Neural progenitor cell (in vitro differentiated cells): ENCODE data around the gene SMIM1. TPM values are rescaled to one million over a fixed set of nuclear protein-coding genes. Genes with fewer than 3 reads are reported as not detected.

Source experiments
- DNase-seq: peaks from one replicate; pipeline ENCODE4 v3.0.0-alpha.2; 2016; ENCODE audit warnings: low spot score
- H2AFZ ChIP-seq: fragments of 200-600 bp; sonication (generic); replicated peaks from 2 replicates; pipeline ENCODE4 v1.6.1; 2016; ENCODE audit warnings: antibody characterized with exemption
- H3F3A ChIP-seq: fragments of 200-600 bp; sonication (generic); 2 replicates; pipeline ENCODE4 v1.6.1; 2016; ENCODE audit warnings: antibody characterized with exemption, low read depth
- H3K27ac ChIP-seq: fragments of 200-600 bp; sonication (generic); 2 replicates; pipeline ENCODE4 v1.5.1; 2016; ENCODE audit warnings: mild to moderate bottlenecking
- H3K27me3 ChIP-seq: fragments of 200-600 bp; sonication (generic); 2 replicates; pipeline ENCODE4 v1.6.1; 2016; ENCODE audit warnings: mild to moderate bottlenecking, moderate library complexity
- H3K36me3 ChIP-seq: fragments of 200-600 bp; sonication (generic); 2 replicates; pipeline ENCODE4 v1.5.1; 2016
- H3K4me1 ChIP-seq: fragments of 200-600 bp; sonication (generic); 2 replicates; pipeline ENCODE4 v1.6.1; 2016; ENCODE audit warnings: mixed run types
- H3K4me2 ChIP-seq: fragments of 200-600 bp; sonication (generic); 2 replicates; pipeline ENCODE4 v1.6.1; 2016
- H3K4me3 ChIP-seq: fragments of 200-600 bp; sonication (generic); 2 replicates; pipeline ENCODE4 v1.5.1; 2016
- H3K79me2 ChIP-seq: fragments of 200-600 bp; sonication (generic); 2 replicates; pipeline ENCODE4 v1.6.1; 2016; ENCODE audit warnings: low read depth
- H3K9ac ChIP-seq: fragments of 200-600 bp; sonication (generic); 2 replicates; pipeline ENCODE4 v1.6.1; 2016
- H3K9me3 ChIP-seq: fragments of 200-600 bp; sonication (generic); 2 replicates; pipeline ENCODE4 v1.5.1; 2016; ENCODE audit warnings: low read depth
- H4K20me1 ChIP-seq: fragments of 200-600 bp; sonication (generic); 2 replicates; pipeline ENCODE4 v1.6.1; 2016; ENCODE audit warnings: low read depth
- H3K27ac Mint-ChIP-seq: 3 replicates; pipeline ENCODE4 v1.8.0; 2021; ENCODE audit warnings: mixed read lengths
- H3K27me3 Mint-ChIP-seq: 2 replicates; pipeline ENCODE4 v1.8.0; 2022; ENCODE audit warnings: low read depth, mild to moderate bottlenecking, inconsistent platforms, moderate library complexity, mixed read lengths; ENCODE audit not compliant: insufficient read depth
- H3K36me3 Mint-ChIP-seq: 3 replicates; pipeline ENCODE4 v1.8.0; 2021; ENCODE audit warnings: mixed read lengths
- H3K4me1 Mint-ChIP-seq: 3 replicates; pipeline ENCODE4 v1.8.0; 2021; ENCODE audit warnings: mixed read lengths
- H3K4me3 Mint-ChIP-seq: 3 replicates; pipeline ENCODE4 v1.8.0; 2021; ENCODE audit warnings: mild to moderate bottlenecking, moderate library complexity, mixed read lengths
- H3K9me3 Mint-ChIP-seq: 3 replicates; pipeline ENCODE4 v1.8.0; 2020; ENCODE audit warnings: mixed read lengths
- EZH2 ChIP-seq: fragments of 200-600 bp; sonication (generic); IDR thresholded peaks from 2 replicates; pipeline ENCODE4 v1.6.1; 2017; ENCODE audit warnings: antibody characterized with exemption, mild to moderate bottlenecking, moderate library complexity
- EZH2phosphoT487 ChIP-seq: fragments of 200-600 bp; sonication (generic); IDR thresholded peaks from 2 replicates; pipeline ENCODE4 v1.6.1; 2017; ENCODE audit warnings: antibody characterized with exemption
- total RNA-seq: library from RNA; depleted of rRNA; stranded (reverse); fragments of >200 nt; gene quantifications from 2 replicates; pipeline ENCODE4 v1.2.3, GENCODE V29; 2015; ENCODE audit warnings: low replicate concordance
- TF ChIP-seq, protein P1 (sequence below): fragments of 200-600 bp; sonication (generic); IDR thresholded peaks from 2 replicates; pipeline ENCODE4 v1.5.1; 2017; ENCODE audit warnings: antibody characterized with exemption, mild to moderate bottlenecking

SMIM1 gene
- total RNA-seq, 1 donor from 2014 or later = not detected

DNA sequence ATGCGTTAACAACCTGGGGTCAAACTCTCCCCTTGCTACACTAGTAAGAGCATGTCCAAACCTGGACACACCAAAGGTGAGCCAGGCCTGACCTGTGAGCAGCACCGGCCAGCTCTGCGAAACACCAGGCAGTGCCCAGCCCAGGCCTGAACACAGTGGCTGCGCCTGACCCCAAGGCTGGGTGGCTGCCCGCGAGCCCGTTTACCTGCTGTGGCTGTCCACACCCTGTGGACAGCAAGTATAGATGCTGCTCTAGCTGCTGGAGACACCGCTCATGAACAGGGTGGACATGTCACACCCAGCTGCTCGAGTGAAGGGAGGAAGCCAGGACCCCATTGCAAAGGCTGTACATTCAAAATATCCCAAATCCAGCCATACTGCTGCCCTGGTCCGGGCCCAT lies 27.9 kb upstream of the SMIM1 start:
- no peaks in the 10 kb centered on the region for H3K36me3 ChIP-seq
- H3K9ac ChIP-seq = no peak overlapping the region
- peaks cover 11% of the 10 kb centered on the region for H3K4me1 ChIP-seq
- no peak overlapping the region for H3K27ac Mint-ChIP-seq
- H3K79me2 ChIP-seq = peaks cover 17% of the 10 kb centered on the region
- no peak overlapping the region for H3K4me3 ChIP-seq
- no peak for DNase-seq
- H3K9me3 ChIP-seq = no peaks in the 10 kb centered on the region
- H3K27me3 ChIP-seq = peaks cover 17% of the 10 kb centered on the region
- H3K27me3 Mint-ChIP-seq = peaks cover 6% of the 10 kb centered on the region
- peak overlapping the region; percentile 95 for H3K4me2 ChIP-seq
- no peaks in the 10 kb centered on the region for H3K9me3 Mint-ChIP-seq
- no peak for TF ChIP-seq EZH2phosphoT487
- TF ChIP-seq, protein P1, sequence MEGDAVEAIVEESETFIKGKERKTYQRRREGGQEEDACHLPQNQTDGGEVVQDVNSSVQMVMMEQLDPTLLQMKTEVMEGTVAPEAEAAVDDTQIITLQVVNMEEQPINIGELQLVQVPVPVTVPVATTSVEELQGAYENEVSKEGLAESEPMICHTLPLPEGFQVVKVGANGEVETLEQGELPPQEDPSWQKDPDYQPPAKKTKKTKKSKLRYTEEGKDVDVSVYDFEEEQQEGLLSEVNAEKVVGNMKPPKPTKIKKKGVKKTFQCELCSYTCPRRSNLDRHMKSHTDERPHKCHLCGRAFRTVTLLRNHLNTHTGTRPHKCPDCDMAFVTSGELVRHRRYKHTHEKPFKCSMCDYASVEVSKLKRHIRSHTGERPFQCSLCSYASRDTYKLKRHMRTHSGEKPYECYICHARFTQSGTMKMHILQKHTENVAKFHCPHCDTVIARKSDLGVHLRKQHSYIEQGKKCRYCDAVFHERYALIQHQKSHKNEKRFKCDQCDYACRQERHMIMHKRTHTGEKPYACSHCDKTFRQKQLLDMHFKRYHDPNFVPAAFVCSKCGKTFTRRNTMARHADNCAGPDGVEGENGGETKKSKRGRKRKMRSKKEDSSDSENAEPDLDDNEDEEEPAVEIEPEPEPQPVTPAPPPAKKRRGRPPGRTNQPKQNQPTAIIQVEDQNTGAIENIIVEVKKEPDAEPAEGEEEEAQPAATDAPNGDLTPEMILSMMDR = no peak
- no peak overlapping the region for H3K4me3 Mint-ChIP-seq
- H3K27ac ChIP-seq = no peak overlapping the region
- H3K4me1 Mint-ChIP-seq = peaks cover 16% of the 10 kb centered on the region
- peaks cover 36% of the 10 kb centered on the region for H4K20me1 ChIP-seq
- peaks cover 10% of the 10 kb centered on the region for H3K36me3 Mint-ChIP-seq
- no peaks in the 10 kb centered on the region for H3F3A ChIP-seq
- H2AFZ ChIP-seq = no peak overlapping the region

DNA sequence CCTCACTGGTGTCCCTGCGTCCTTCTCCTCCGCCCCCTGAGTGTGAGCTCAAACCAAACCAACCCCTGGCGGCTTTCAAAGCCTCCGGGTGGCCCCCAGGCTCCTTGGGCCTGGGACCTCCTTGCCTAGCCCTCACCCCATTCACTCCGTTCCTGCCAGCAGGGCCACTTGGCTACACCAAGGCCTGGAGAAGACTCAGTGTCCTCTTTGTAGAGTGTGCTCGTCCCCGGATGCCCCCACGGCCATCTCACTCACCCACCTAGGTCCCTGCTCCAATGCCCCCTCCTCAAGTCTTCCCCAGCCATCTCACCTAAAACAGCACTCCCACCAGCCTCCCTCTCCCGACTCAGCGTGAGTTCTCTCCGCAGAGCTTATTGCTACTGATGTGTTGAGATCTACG lies 27.5 kb upstream of the SMIM1 start:
- peaks cover 11% of the 10 kb centered on the region for H3K4me1 ChIP-seq
- Mint-ChIP-seq H3K4me3 (peak overlapping the region; percentile 92), H3K4me1 (peaks cover 16% of the 10 kb centered on the region), H3K9me3 (no peaks in the 10 kb centered on the region), H3K27ac (no peak overlapping the region), H3K36me3 (peaks cover 10% of the 10 kb centered on the region), H3K27me3 (peaks cover 6% of the 10 kb centered on the region)
- H4K20me1 ChIP-seq = peaks cover 36% of the 10 kb centered on the region
- H3K79me2 ChIP-seq = peaks cover 17% of the 10 kb centered on the region
- no peaks in the 10 kb centered on the region for H3F3A ChIP-seq
- no peaks in the 10 kb centered on the region for H3K9me3 ChIP-seq
- H3K27ac ChIP-seq = no peak overlapping the region
- no peak overlapping the region for H2AFZ ChIP-seq
- TF ChIP-seq, protein P1 = no peak
- TF ChIP-seq EZH2phosphoT487 = no peak
- TF ChIP-seq EZH2 = no peak
- H3K27me3 ChIP-seq = peaks cover 22% of the 10 kb centered on the region
- no peak overlapping the region for H3K9ac ChIP-seq
- peak overlapping the region; percentile 95 for H3K4me2 ChIP-seq
- DNase-seq = no peak
- no peaks in the 10 kb centered on the region for H3K36me3 ChIP-seq
- no peak overlapping the region for H3K4me3 ChIP-seq

DNA sequence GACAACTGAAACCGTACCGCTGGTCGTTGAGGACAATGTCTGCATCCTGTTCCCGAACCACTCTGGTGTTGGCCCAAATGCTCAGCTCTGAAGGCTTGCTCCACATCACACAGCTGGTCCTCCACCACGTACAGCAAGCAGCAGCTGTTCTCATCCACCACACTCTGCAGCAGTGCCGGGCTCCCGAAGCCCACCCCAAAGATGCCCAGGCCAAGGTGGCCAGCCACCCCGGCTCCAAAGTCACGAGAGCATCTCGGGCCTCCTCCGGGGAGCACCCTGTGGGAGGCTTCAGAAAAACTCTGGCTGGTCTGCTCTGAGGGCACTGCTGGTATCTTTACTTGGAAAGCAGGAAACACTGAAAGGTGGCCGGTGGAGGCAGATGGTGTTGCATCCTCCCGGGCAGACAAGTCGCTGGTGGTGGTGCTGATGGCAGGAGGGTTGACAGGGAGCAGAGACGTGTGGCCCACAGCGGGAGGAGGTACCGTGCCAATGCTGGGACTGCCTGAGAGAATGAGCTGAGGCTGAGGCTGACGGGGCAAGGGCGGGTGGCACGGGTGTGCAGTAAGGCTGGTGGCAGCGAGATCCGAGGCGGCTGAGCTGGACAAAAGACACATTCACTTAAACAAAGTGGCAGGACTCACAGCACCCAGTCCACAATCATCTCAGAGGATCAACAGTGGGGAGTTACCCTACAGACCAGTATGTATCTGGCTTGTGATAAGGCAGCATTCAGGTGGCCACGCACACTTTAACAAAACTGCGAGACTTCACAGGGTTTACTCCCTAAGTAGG lies 26.8 kb upstream of the SMIM1 start:
- Mint-ChIP-seq H3K27me3 (peaks cover 6% of the 10 kb centered on the region), H3K27ac (no peak overlapping the region), H3K9me3 (no peaks in the 10 kb centered on the region), H3K4me1 (peaks cover 16% of the 10 kb centered on the region), H3K4me3 (peak overlapping the region; percentile 92), H3K36me3 (peaks cover 8% of the 10 kb centered on the region)
- Histone ChIP-seq H3K9ac (peak overlapping the region; percentile 65), H2AFZ (no peak overlapping the region), H3K27ac (no peak overlapping the region), H3K79me2 (peaks cover 17% of the 10 kb centered on the region), H3K36me3 (no peaks in the 10 kb centered on the region), H3K4me3 (peak overlapping the region; percentile 75), H3K27me3 (peaks cover 29% of the 10 kb centered on the region), H3K4me1 (peaks cover 11% of the 10 kb centered on the region), H3K9me3 (no peaks in the 10 kb centered on the region), H3F3A (no peaks in the 10 kb centered on the region), H4K20me1 (peaks cover 33% of the 10 kb centered on the region), H3K4me2 (peak overlapping the region; percentile 95)
- DNase-seq = no peak
- no peak for TF ChIP-seq EZH2
- no peak for TF ChIP-seq EZH2phosphoT487
- TF ChIP-seq, protein P1 = no peak
